HCT116 (cell line): ENCODE data around the gene TRPM5. TPM values are rescaled to one million over a fixed set of nuclear protein-coding genes. Genes with fewer than 3 reads are reported as not detected.

Experiments
- ATAC-seq: fragments of 200-7000 bp; cut with Tn5 transposase; 2 replicates; pipeline ENCODE4 v1.9.1; 2020; ENCODE audit warnings: mild to moderate bottlenecking, moderate library complexity
- BruUV-seq: library from RNA; stranded (reverse); fragments of 400-500 nt; replicated peaks from 2 replicates; lab custom pipeline; 2021; lab: Mats Ljungman, UMichigan
- CTCF ChIA-PET: fragments of 300-600 bp; sonication (Branson Sonifier 250); formaldehyde crosslinking; loops from one replicate; lab custom pipeline; 2021; ENCODE audit warnings: antibody characterized with exemption; lab: Charles Lee
- POLR2A ChIA-PET: fragments of 300-600, 350-600 bp; sonication (Branson Sonifier 250); formaldehyde crosslinking; loops from one replicate; lab custom pipeline; 2021; ENCODE audit warnings: antibody characterized with exemption; lab: Charles Lee
- RAD21 ChIA-PET, 2 experiments: fragments of 300-600 bp; sonication (Branson Sonifier 250); formaldehyde crosslinking; loops; one replicate each; lab custom pipeline; 2023; ENCODE audit warnings: low total read pairs in 2 of 2; ENCODE audit not compliant: uncharacterized antibody in 2 of 2, unreplicated experiment in 2 of 2, low non-redundant PET in 1 of 2; lab: Charles Lee
- DNase-seq: peaks from one replicate; pipeline ENCODE4 v3.0.0-alpha.2; 2010; ENCODE audit warnings: low read depth, low spot score
- H2AFZ ChIP-seq: fragments of 200-600 bp; shearing (Covaris generic), sonication (generic); 2 replicates; pipeline ENCODE4 v1.6.1; 2017; ENCODE audit warnings: low read depth, mixed run types, mixed read lengths, antibody characterized with exemption, low read length; ENCODE audit not compliant: poor library complexity, severe bottlenecking
- H3K27ac ChIP-seq: 2 replicates; pipeline ENCODE4 v1.5.1; 2012; ENCODE audit warnings: low read depth, low read length
- H3K27me3 ChIP-seq: fragments of 200-600 bp; sonication (generic); 2 replicates; pipeline ENCODE4 v1.6.1; 2016; ENCODE audit warnings: mixed run types, low read length, mixed read lengths; ENCODE audit not compliant: insufficient read depth
- H3K36me3 ChIP-seq, 2 experiments: fragments of 200-500 bp in 1 of 2; fragments of 200-600 bp in 1 of 2; sonication (Bioruptor generic) in 1 of 2; sonication (generic) in 1 of 2; 2 replicates each; pipeline versions ENCODE4 v1.5.1 to v1.6.1; 2014 to 2016; ENCODE audit warnings: low read length in 2 of 2, inconsistent platforms in 1 of 2, mixed read lengths in 1 of 2, mixed run types in 1 of 2; ENCODE audit not compliant: insufficient read depth in 2 of 2, control insufficient read depth in 1 of 2
- H3K4me1 ChIP-seq, 2 experiments: fragments of 200-600 bp in 1 of 2; sonication (generic) in 1 of 2; 2 replicates each; pipeline versions ENCODE4 v1.5.1 to v1.6.1; 2012 to 2017; ENCODE audit warnings: low read length in 2 of 2, inconsistent platforms in 1 of 2, mild to moderate bottlenecking in 1 of 2, mixed read lengths in 1 of 2, mixed run types in 1 of 2, moderate library complexity in 1 of 2; ENCODE audit not compliant: insufficient read depth in 2 of 2, control insufficient read depth in 1 of 2
- H3K4me2 ChIP-seq: fragments of 200-600 bp; sonication (generic); 2 replicates; pipeline ENCODE4 v1.6.1; 2017; ENCODE audit warnings: mixed run types, low read length, mixed read lengths
- H3K4me3 ChIP-seq, 2 experiments: fragments of 200-600 bp in 1 of 2; sonication (generic) in 1 of 2; replicated peaks in 1 of 2; 2 replicates each; pipeline ENCODE4 v1.5.1; 2011 to 2016; ENCODE audit warnings: low read length in 2 of 2, control low read depth in 1 of 2, low read depth in 1 of 2, mild to moderate bottlenecking in 1 of 2, mixed read lengths in 1 of 2, mixed run types in 1 of 2
- H3K79me2 ChIP-seq: fragments of 200-600 bp; sonication (generic); 2 replicates; pipeline ENCODE4 v1.6.1; 2017; ENCODE audit warnings: mild to moderate bottlenecking, mixed run types, low read length, moderate library complexity, mixed read lengths; ENCODE audit not compliant: insufficient read depth
- H3K9ac ChIP-seq: fragments of 200-600 bp; sonication (generic); 2 replicates; pipeline ENCODE4 v1.6.1; 2016; ENCODE audit warnings: low read length, mixed read lengths
- H3K9me2 ChIP-seq: fragments of 200-600 bp; sonication (generic), shearing (Covaris generic); 2 replicates; pipeline ENCODE4 v1.6.1; 2017; ENCODE audit warnings: mixed run types, mild to moderate bottlenecking, moderate library complexity; ENCODE audit not compliant: insufficient read depth
- H3K9me3 ChIP-seq, 2 experiments: fragments of 200-500 bp in 1 of 2; fragments of 200-600 bp in 1 of 2; sonication (Bioruptor generic) in 1 of 2; sonication (generic) in 1 of 2; 2 replicates each; pipeline ENCODE4 v1.6.1; 2014 to 2017; ENCODE audit warnings: low read length in 2 of 2, mixed read lengths in 2 of 2, inconsistent platforms in 1 of 2, low read depth in 1 of 2, mild to moderate bottlenecking in 1 of 2, mixed run types in 1 of 2, moderate library complexity in 1 of 2; ENCODE audit not compliant: control insufficient read depth in 1 of 2, insufficient read depth in 1 of 2
- H4K20me1 ChIP-seq: fragments of 200-600 bp; sonication (generic), shearing (Covaris generic); 2 replicates; pipeline ENCODE4 v1.6.1; 2017; ENCODE audit warnings: mixed run types, mild to moderate bottlenecking, moderate library complexity; ENCODE audit not compliant: insufficient read depth
- ATF3 ChIP-seq: IDR thresholded peaks from 2 replicates; pipeline ENCODE4 v1.6.1; 2012
- CEBPB ChIP-seq: IDR thresholded peaks from 2 replicates; pipeline ENCODE4 v1.6.1; 2012; ENCODE audit warnings: low read depth
- CTCF ChIP-seq, 3 experiments: fragments of 200-600 bp in 1 of 3; sonication (generic) in 1 of 3; IDR thresholded peaks in 2 of 3; conservative IDR thresholded peaks in 1 of 3; 2 replicates each; pipeline ENCODE4 v1.5.1; 2012 to 2017; ENCODE audit warnings: low read depth in 2 of 3, low read length in 2 of 3, antibody characterized with exemption in 1 of 3, borderline replicate concordance in 1 of 3, control low read depth in 1 of 3, mild to moderate bottlenecking in 1 of 3, mixed read lengths in 1 of 3, mixed run types in 1 of 3, moderate library complexity in 1 of 3; ENCODE audit not compliant: insufficient read depth in 1 of 3
- EGR1 ChIP-seq: IDR thresholded peaks from 2 replicates; pipeline ENCODE4 v1.6.1; 2012; ENCODE audit warnings: low read depth
- ELF1 ChIP-seq: IDR thresholded peaks from 2 replicates; pipeline ENCODE4 v1.6.1; 2012; ENCODE audit warnings: low read depth, borderline replicate concordance
- FOSL1 ChIP-seq: IDR thresholded peaks from 2 replicates; pipeline ENCODE4 v1.6.1; 2012; ENCODE audit warnings: low read depth
- POLR2A ChIP-seq: IDR thresholded peaks from 2 replicates; pipeline ENCODE4 v1.7.0; 2011; ENCODE audit warnings: borderline replicate concordance; ENCODE audit not compliant: insufficient read depth, insufficient read length; ENCODE audit errors: extremely low read depth
- POLR2AphosphoS5 ChIP-seq: IDR thresholded peaks from 2 replicates; pipeline ENCODE4 v1.6.1; 2011; ENCODE audit warnings: mild to moderate bottlenecking, low read depth, low read length, moderate library complexity
- RAD21 ChIP-seq: IDR thresholded peaks from 2 replicates; pipeline ENCODE4 v1.6.1; 2012; ENCODE audit warnings: low read depth, mild to moderate bottlenecking
- SRF ChIP-seq: IDR thresholded peaks from 2 replicates; pipeline ENCODE4 v1.6.1; 2012; ENCODE audit warnings: low read depth
- YY1 ChIP-seq: IDR thresholded peaks from 2 replicates; pipeline ENCODE4 v1.6.1; 2011; ENCODE audit warnings: low read length, low read depth, moderate library complexity, mild to moderate bottlenecking; ENCODE audit not compliant: insufficient replicate concordance; ENCODE audit errors: extremely low read depth
- ZBTB33 ChIP-seq: IDR thresholded peaks from 2 replicates; pipeline ENCODE4 v1.6.1; 2011; ENCODE audit warnings: mild to moderate bottlenecking, low read length, moderate library complexity; ENCODE audit not compliant: insufficient replicate concordance; ENCODE audit errors: extremely low read depth
- ZNF274 ChIP-seq: fragments of 200-500 bp; sonication (Bioruptor generic); IDR thresholded peaks from 2 replicates; pipeline ENCODE4 v1.6.1; 2014; ENCODE audit warnings: mild to moderate bottlenecking, low read depth, low read length, inconsistent platforms
- intact Hi-C: fragments of 100-400 bp; cut with micrococcal nuclease; formaldehyde crosslinking; loops from 2 replicates; pipeline ENCODE4 v1.10.0; 2022
- total RNA-seq: library from RNA; stranded (reverse); gene quantifications from one replicate; pipeline ENCODE4 v1.2.1, GENCODE V29; 2021; ENCODE audit not compliant: unreplicated experiment

TRPM5 gene
- total RNA-seq, 1 experiment from 2014 or later, result 0.07 TPM

GRCh38 chr11:2483426-2483825 lies 39.1 kb upstream of the TRPM5 start:
- H4K20me1 ChIP-seq, result no peaks in the 10 kb centered on the region
- ATAC-seq, result no peak

More at GRCh38 chr11:2483426-2483825, 39.1 kb upstream of the TRPM5 start:
- Histone ChIP-seq H3K27me3 (no peaks in the 10 kb centered on the region), H3K9me2 (no peaks in the 10 kb centered on the region), H3K36me3 (no peaks in the 10 kb centered on the region), H3K27ac (no peak overlapping the region), H3K79me2 (no peaks in the 10 kb centered on the region), H3K4me1 (no peaks in the 10 kb centered on the region), H3K4me3 (no peak overlapping the region), H3K4me2 (no peak overlapping the region), H3K9me3 (peaks cover 16 to 24% of the 10 kb centered on the region in 2 experiments; a peak in 3 of 4 replicates), H2AFZ (no peak overlapping the region), H3K9ac (no peak overlapping the region)
- CTCF ChIA-PET, result no interaction called here
- RAD21 ChIA-PET, result no interaction called here
- POLR2A ChIA-PET, result no interaction called here
- no TSS peak for BruUV-seq
- intact Hi-C loops, result no loop called here
- no peak for DNase-seq
- TF ChIP-seq POLR2A, result no peak
- TF ChIP-seq ATF3, result no peak
- TF ChIP-seq EGR1, result no peak
- TF ChIP-seq ZBTB33, result no peak
- no peak for TF ChIP-seq YY1
- no peak for TF ChIP-seq POLR2AphosphoS5
- TF ChIP-seq RAD21, result no peak
- TF ChIP-seq CEBPB, result no peak
- TF ChIP-seq ZNF274, result no peak
- TF ChIP-seq ELF1, result no peak
- TF ChIP-seq FOSL1, result no peak
- TF ChIP-seq SRF, result no peak
- no peak for TF ChIP-seq CTCF (IDR thresholded peaks at IDR 0.05 in 2 of 3, conservative IDR thresholded peaks at IDR 0.05 in 1 of 3; ENCODE audit: borderline replicate concordance in 1 of 3, insufficient read depth in 1 of 3, low read depth in 2 of 3, low read length in 2 of 3)
- TF ChIP-seq, all 23 proteins: peak for 0
